ENCODE measurements around the gene AMPD3. TPM values are rescaled to one million over a fixed set of nuclear protein-coding genes. Genes with fewer than 3 reads are reported as not detected.

The AMPD3 gene
- total RNA-seq, 4 donors from 2014 or later: 104 to 185 (median 112) TPM

DNA sequence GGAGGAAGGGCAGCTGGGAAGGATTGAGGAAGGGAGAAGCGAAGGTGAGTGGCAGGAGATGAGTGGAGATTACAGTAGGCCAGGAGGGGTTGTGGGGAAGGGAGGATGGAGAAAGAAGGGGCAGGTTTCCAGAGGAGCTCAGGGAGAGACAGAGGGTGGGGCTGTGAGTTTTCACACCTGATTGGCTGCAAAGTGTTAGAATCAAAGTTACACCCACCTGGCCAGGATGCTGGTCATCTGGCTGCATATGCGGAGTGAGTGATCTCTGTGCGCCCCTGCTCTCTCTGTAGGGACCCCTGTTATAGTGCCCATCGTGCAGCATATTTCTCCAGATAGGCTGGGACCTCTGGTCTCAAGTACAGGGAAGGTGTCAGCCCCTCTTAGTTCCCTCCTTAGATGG is 18.3 kb downstream of the AMPD3 start:
- Histone ChIP-seq H3K27me3 (no peaks in the 10 kb centered on the region), H3K4me1 (peaks cover 8 to 42% of the 10 kb centered on the region in 2 donors), H3K4me3 (no peak overlapping the region), H3K36me3 (peaks cover 0 to 39% of the 10 kb centered on the region in 2 donors), H3K27ac (peak overlapping the region in 3 of 4 donors; percentile 34 to 73 (median 68)), H3K9me3 (no peaks in the 10 kb centered on the region)
- TF ChIP-seq CTCF (IDR thresholded peaks at IDR 0.05 in 4 of 5, conservative IDR thresholded peaks at IDR 0.05 in 1 of 5) (no peak), POLR2A (IDR thresholded peaks at IDR 0.05) (no peak)
- no peak for ATAC-seq
- DNase-seq: no peak
- in situ Hi-C loops (cut with MboI; ENCODE audit: low sequenced_read_pairs in 4 of 4): no loop called here
- intact Hi-C loops (cut with DNase I; ENCODE audit: low total_unique reads): loop anchor here (2.0 kb wide), 1 partner anchor 15 kb away; no protein-coding TSS in a partner anchor

- ATAC-seq: peak; percentile 17 to 77
- Histone ChIP-seq H3K4me3 (no peak overlapping the region), H3K9me3 (no peaks in the 10 kb centered on the region), H3K4me1 (peaks cover 8 to 50% of the 10 kb centered on the region in 2 donors), H3K36me3 (peaks cover 0 to 51% of the 10 kb centered on the region in 2 donors), H3K27ac (peak overlapping the region in 3 of 4 donors; percentile 34 to 73 (median 68)), H3K27me3 (no peaks in the 10 kb centered on the region)
- TF ChIP-seq CTCF (IDR thresholded peaks at IDR 0.05 in 4 of 5, conservative IDR thresholded peaks at IDR 0.05 in 1 of 5): no peak
- no peak for TF ChIP-seq POLR2A (IDR thresholded peaks at IDR 0.05)
- intact Hi-C loops (cut with DNase I; ENCODE audit: low total_unique reads): no loop called here
- DNase-seq: peak in 1 of 2 donors; percentile 71
- in situ Hi-C loops (cut with MboI; ENCODE audit: low sequenced_read_pairs in 4 of 4): no loop called here
Observed at GRCh38 chr11:10474551-10474950, 19.5 kb downstream of the AMPD3 start.

- ATAC-seq (no peak), DNase-seq (no peak)
- intact Hi-C loops (cut with DNase I; ENCODE audit: low total_unique reads) (no loop called here), in situ Hi-C loops (cut with MboI; ENCODE audit: low sequenced_read_pairs in 4 of 4) (no loop called here)
- H3K4me3 ChIP-seq: no peak overlapping the region
- peaks cover 0 to 57% of the 10 kb centered on the region in 2 donors for H3K36me3 ChIP-seq
- peak overlapping the region in 3 of 4 donors; percentile 17 to 51 (median 31) for H3K27ac ChIP-seq
- H3K27me3 ChIP-seq: no peaks in the 10 kb centered on the region
- no peaks in the 10 kb centered on the region for H3K9me3 ChIP-seq
- peaks cover 12 to 58% of the 10 kb centered on the region in 2 donors for H3K4me1 ChIP-seq
- no peak for TF ChIP-seq POLR2A (IDR thresholded peaks at IDR 0.05)
- no peak for TF ChIP-seq CTCF (IDR thresholded peaks at IDR 0.05 in 4 of 5, conservative IDR thresholded peaks at IDR 0.05 in 1 of 5)
Observed at GRCh38 chr11:10476342-10476741, 21.3 kb downstream of the AMPD3 start.

DNA sequence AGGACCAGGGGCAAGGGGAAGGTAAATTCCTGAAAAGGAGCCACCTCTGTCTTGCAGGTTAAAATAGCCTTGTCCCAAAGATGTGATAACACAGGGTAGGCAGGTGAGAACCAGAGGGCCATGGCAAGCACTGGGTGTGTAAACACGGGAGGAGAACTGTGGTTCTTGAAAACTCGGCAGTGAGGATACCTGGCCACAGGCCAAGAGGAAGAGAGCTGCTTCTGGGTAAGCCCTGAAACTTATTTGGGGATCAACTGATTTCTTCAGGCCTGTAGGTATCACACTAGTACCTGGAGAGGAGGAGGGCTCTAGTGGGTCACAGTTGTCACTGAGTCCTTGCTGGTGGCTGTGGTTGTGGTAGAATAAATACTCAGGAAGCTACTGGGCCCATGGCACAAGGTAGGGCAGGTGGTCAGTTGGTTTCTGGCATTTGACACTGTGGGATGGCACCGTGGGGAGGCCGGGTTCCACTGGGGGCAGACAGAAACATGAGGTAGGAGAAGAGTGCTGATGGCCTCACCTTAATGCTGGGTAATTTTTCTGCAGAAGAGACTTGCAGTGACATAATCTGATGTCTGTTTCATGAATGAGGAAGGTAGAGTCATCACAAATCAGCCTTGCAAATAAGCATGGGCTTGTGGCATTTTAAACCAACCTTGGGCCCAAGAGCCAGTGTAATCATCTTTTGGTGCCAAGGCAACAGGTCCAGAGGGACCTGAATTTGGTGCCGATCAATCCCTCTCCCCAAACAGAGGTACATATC is 22.0 kb downstream of the AMPD3 start:
- Histone ChIP-seq H3K27ac (peak overlapping the region in 3 of 4 donors; percentile 51 to 63 (median 61)), H3K27me3 (no peaks in the 10 kb centered on the region), H3K4me3 (no peak overlapping the region), H3K4me1 (peaks cover 13 to 63% of the 10 kb centered on the region in 2 donors), H3K36me3 (peaks cover 0 to 65% of the 10 kb centered on the region in 2 donors), H3K9me3 (no peaks in the 10 kb centered on the region)
- TF ChIP-seq CTCF (IDR thresholded peaks at IDR 0.05 in 4 of 5, conservative IDR thresholded peaks at IDR 0.05 in 1 of 5) (no peak), POLR2A (IDR thresholded peaks at IDR 0.05) (no peak)
- intact Hi-C loops (cut with DNase I; ENCODE audit: low total_unique reads) (no loop called here), in situ Hi-C loops (cut with MboI; ENCODE audit: low sequenced_read_pairs in 4 of 4) (no loop called here)
- DNase-seq: no peak
- no peak for ATAC-seq
